H1 (cell line): ENCODE results near the gene OR13C2. TPM values are rescaled to one million over a fixed set of nuclear protein-coding genes. Genes with fewer than 3 reads are reported as not detected.

Source experiments
- CTCF ChIA-PET: fragments of 300-600 bp; sonication (Branson Sonifier 250); formaldehyde crosslinking; loops from one replicate; lab custom pipeline; 2021; ENCODE audit not compliant: partially characterized antibody; lab: Charles Lee
- POLR2A ChIA-PET: fragments of 300-600 bp; sonication (Branson Sonifier 250); formaldehyde crosslinking; loops from one replicate; lab custom pipeline; 2021; ENCODE audit warnings: inconsistent platforms; ENCODE audit not compliant: partially characterized antibody; lab: Charles Lee
- DNase-seq, 2 experiments: peaks; one replicate each; pipeline versions ENCODE4 v3.0.0 to v3.0.0-alpha.2; 2010 to 2022; ENCODE audit warnings: low spot score in 2 of 2, low read depth in 1 of 2, mixed read lengths in 1 of 2
- FAIRE-seq: peaks from 2 replicates; lab custom pipeline; 2011; peaks lifted over from hg19 to GRCh38; lab: Jason Lieb, UNC
- H2AFZ ChIP-seq: 2 replicates; pipeline ENCODE4 v1.8.1; 2012; ENCODE audit warnings: low read length, inconsistent platforms
- H2AK5ac ChIP-seq: 2 replicates; pipeline ENCODE4 v1.6.1; 2013; ENCODE audit warnings: low read depth, low read length
- H2BK120ac ChIP-seq: replicated peaks from 2 replicates; pipeline ENCODE3; 2013; ENCODE audit warnings: low read depth, low read length, inconsistent platforms
- H2BK12ac ChIP-seq: 2 replicates; pipeline ENCODE4 v1.6.1; 2013; ENCODE audit warnings: low read depth, low read length
- H2BK15ac ChIP-seq: 2 replicates; pipeline ENCODE4 v1.6.1; 2013; ENCODE audit warnings: low read length
- H2BK20ac ChIP-seq: 2 replicates; pipeline ENCODE4 v1.6.1; 2013; ENCODE audit warnings: low read length
- H2BK5ac ChIP-seq: 2 replicates; pipeline ENCODE4 v1.6.1; 2013; ENCODE audit warnings: low read depth, low read length
- H3K14ac ChIP-seq: 2 replicates; pipeline ENCODE4 v1.6.1; 2013; ENCODE audit warnings: inconsistent platforms; ENCODE audit not compliant: insufficient read length
- H3K18ac ChIP-seq: 2 replicates; pipeline ENCODE4 v1.6.1; 2013; ENCODE audit warnings: low read length; ENCODE audit errors: extremely low read depth
- H3K23ac ChIP-seq: 2 replicates; pipeline ENCODE4 v1.6.1; 2013; ENCODE audit warnings: inconsistent platforms; ENCODE audit not compliant: insufficient read length
- H3K23me2 ChIP-seq: 2 replicates; pipeline ENCODE4 v1.6.1; 2013; ENCODE audit warnings: low read depth, low read length
- H3K27ac ChIP-seq: 2 replicates; pipeline ENCODE4 v1.6.1; 2011; ENCODE audit warnings: low read depth, low read length, inconsistent platforms
- H3K27me3 ChIP-seq, 4 experiments: replicated peaks in 1 of 4; 1 replicate in 1 of 4; 2 replicates in 3 of 4; pipeline versions ENCODE4 v1.6.1 to v1.8.1; 2011 to 2013; ENCODE audit warnings: low read length in 3 of 4, mild to moderate bottlenecking in 3 of 4, inconsistent platforms in 2 of 4, mixed read lengths in 2 of 4, moderate library complexity in 1 of 4; ENCODE audit not compliant: control insufficient read depth in 3 of 4, insufficient read depth in 3 of 4; ENCODE audit errors: extremely low read depth in 1 of 4
- H3K36me3 ChIP-seq, 4 experiments: 2 replicates each; pipeline versions ENCODE4 v1.6.1 to v1.8.1; 2011 to 2013; ENCODE audit warnings: mild to moderate bottlenecking in 4 of 4, low read length in 3 of 4, moderate library complexity in 2 of 4, control low read depth in 1 of 4, inconsistent platforms in 1 of 4; ENCODE audit not compliant: insufficient read depth in 4 of 4, control insufficient read depth in 2 of 4
- H3K4ac ChIP-seq: replicated peaks from 2 replicates; pipeline ENCODE3; 2013; ENCODE audit warnings: low read length, low read depth, mixed read lengths, inconsistent platforms; ENCODE audit not compliant: insufficient read length
- H3K4me1 ChIP-seq, 4 experiments: replicated peaks in 1 of 4; 1 replicate in 1 of 4; 2 replicates in 3 of 4; pipeline versions ENCODE4 v1.6.1 to v1.8.1; 2011 to 2013; ENCODE audit warnings: low read length in 3 of 4, inconsistent platforms in 2 of 4, mixed read lengths in 1 of 4; ENCODE audit not compliant: insufficient read depth in 4 of 4, control insufficient read depth in 3 of 4
- H3K4me2 ChIP-seq, 2 experiments: 2 replicates each; pipeline versions ENCODE4 v1.6.1 to v1.8.1; 2011 to 2013; ENCODE audit warnings: low read depth in 2 of 2, low read length in 2 of 2, control low read depth in 1 of 2, inconsistent platforms in 1 of 2, mild to moderate bottlenecking in 1 of 2; ENCODE audit not compliant: insufficient read depth in 1 of 2
- H3K4me3 ChIP-seq, 4 experiments: fragments of 200-600, 300-600 bp in 1 of 4; sonication (generic), shearing (Covaris generic), sonication (Bioruptor Twin) in 1 of 4; 2 replicates each; pipeline versions ENCODE4 v1.5.1 to v1.8.1; 2011 to 2016; ENCODE audit warnings: low read length in 4 of 4, low read depth in 3 of 4, control low read depth in 2 of 4, inconsistent platforms in 2 of 4, mild to moderate bottlenecking in 2 of 4, mixed read lengths in 1 of 4, moderate library complexity in 1 of 4; ENCODE audit not compliant: insufficient read depth in 2 of 4; ENCODE audit errors: extremely low read depth in 1 of 4
- H3K56ac ChIP-seq: replicated peaks from 2 replicates; pipeline ENCODE3; 2013; ENCODE audit warnings: low read depth, mild to moderate bottlenecking, mixed read lengths, low read length, inconsistent platforms; ENCODE audit not compliant: insufficient read length
- H3K79me1 ChIP-seq: 2 replicates; pipeline ENCODE4 v1.6.1; 2013; ENCODE audit warnings: low read depth, low read length, control low read depth
- H3K79me2 ChIP-seq, 2 experiments: 2 replicates each; pipeline versions ENCODE4 v1.6.1 to v1.8.1; 2012 to 2013; ENCODE audit warnings: low read length in 2 of 2, mild to moderate bottlenecking in 2 of 2, inconsistent platforms in 1 of 2; ENCODE audit not compliant: insufficient read depth in 2 of 2, control insufficient read depth in 1 of 2
- H3K9ac ChIP-seq, 4 experiments: replicated peaks in 1 of 4; 1 replicate in 1 of 4; 2 replicates in 3 of 4; pipeline versions ENCODE4 v1.6.1 to v1.8.1; 2011 to 2013; ENCODE audit warnings: low read depth in 3 of 4, low read length in 3 of 4, control low read depth in 2 of 4, mild to moderate bottlenecking in 2 of 4, moderate library complexity in 2 of 4, inconsistent platforms in 1 of 4; ENCODE audit errors: extremely low read depth in 1 of 4
- H3K9me3 ChIP-seq, 2 experiments: 2 replicates each; pipeline versions ENCODE4 v1.6.1 to v1.8.1; 2012 to 2013; ENCODE audit warnings: mild to moderate bottlenecking in 2 of 2, moderate library complexity in 2 of 2, control low read depth in 1 of 2, inconsistent platforms in 1 of 2, low read depth in 1 of 2, low read length in 1 of 2, mixed read lengths in 1 of 2; ENCODE audit not compliant: insufficient read depth in 2 of 2
- H4K20me1 ChIP-seq, 2 experiments: replicated peaks in 1 of 2; 2 replicates each; pipeline versions ENCODE3 to v1.8.1; 2011 to 2013; ENCODE audit warnings: inconsistent platforms in 2 of 2, low read length in 2 of 2, mild to moderate bottlenecking in 1 of 2; ENCODE audit not compliant: insufficient read depth in 2 of 2, control insufficient read depth in 1 of 2
- H4K5ac ChIP-seq: 2 replicates; pipeline ENCODE4 v1.6.1; 2013; ENCODE audit warnings: low read length, low read depth, mixed read lengths, inconsistent platforms; ENCODE audit not compliant: insufficient read length
- H4K8ac ChIP-seq: 2 replicates; pipeline ENCODE4 v1.8.0; 2013; ENCODE audit warnings: mild to moderate bottlenecking, moderate library complexity, low read length, inconsistent platforms; ENCODE audit not compliant: insufficient read depth; ENCODE audit errors: extremely low read depth
- H4K91ac ChIP-seq: replicated peaks from 2 replicates; pipeline ENCODE3; 2013; ENCODE audit warnings: low read length, mixed read lengths, inconsistent platforms; ENCODE audit not compliant: insufficient read length
- BACH1 ChIP-seq: IDR thresholded peaks from 2 replicates; pipeline ENCODE4 v1.6.1; 2012; ENCODE audit warnings: low read length, improper control_type of control experiment
- CEBPB ChIP-seq: IDR thresholded peaks from 2 replicates; pipeline ENCODE4 v1.6.1; 2012; ENCODE audit warnings: low read depth, low read length
- KDM5A ChIP-seq: fragments of 200-600 bp; IDR thresholded peaks from 2 replicates; pipeline ENCODE4 v1.7.1; 2012; ENCODE audit warnings: mild to moderate bottlenecking, low read length, inconsistent platforms, mixed read lengths
- WGBS, 2 experiments: shearing (Covaris generic) in 1 of 2; methylation state at CpG; one replicate each; pipeline versions ENCODE4 v1.1.6 to v1.1.7; 2013 to 2015; ENCODE audit warnings: low lambda C conversion rate in 2 of 2, mixed read lengths in 2 of 2, inconsistent platforms in 1 of 2, low coverage in 1 of 2, missing lambda C conversion rate in 1 of 2; ENCODE audit not compliant: insufficient replicate concordance in 2 of 2, insufficient coverage in 1 of 2, insufficient read length in 1 of 2; ENCODE audit errors: extremely low coverage in 1 of 2, missing lambda C conversion rate in 1 of 2; 5-methylcytosine and 5-hydroxymethylcytosine counted together
- polyA plus RNA-seq, 7 experiments: library from polyadenylated mRNA; depleted of rRNA in 3 of 7; stranded (reverse) in 5 of 7; unstranded in 2 of 7; fragments of >200 nt in 5 of 7; fragments of 200-250 nt in 2 of 7; gene quantifications; 1 replicate in 5 of 7; 2 replicates in 1 of 7; 4 replicates in 1 of 7; pipeline versions ENCODE4 v1.2.1 to v1.2.3, GENCODE V29; 2011 to 2013; ENCODE audit warnings: missing spikeins in 2 of 7, mixed read lengths in 2 of 7
- total RNA-seq: library from RNA; stranded (reverse); fragmentation: NEBNext Ultra II Directional; extraction: Animal tissue kit (Norgen Biotek cat#: 25700); gene quantifications from 2 replicates; pipeline ENCODE4 v1.2.1, GENCODE V29; 2021

The OR13C2 gene
- total and polyA plus RNA-seq, 2 of the 8 experiments (the other 6 are each of a cell fraction or from before 2014, with no cell fraction given) = not detected

GRCh38 chr9:104577263-104577662, 28.2 kb downstream of the OR13C2 start:
- no peak for FAIRE-seq
- H2AK5ac ChIP-seq = no peak overlapping the region

More at GRCh38 chr9:104577263-104577662, 28.2 kb downstream of the OR13C2 start:
- Histone ChIP-seq H2BK12ac (no peak overlapping the region), H3K14ac (no peak overlapping the region), H3K4me1 (no peaks in the 10 kb centered on the region), H3K18ac (no peak overlapping the region), H3K27ac (no peak overlapping the region), H3K4me2 (no peak overlapping the region), H4K8ac (no peak overlapping the region), H2BK5ac (no peak overlapping the region), H3K23me2 (no peaks in the 10 kb centered on the region), H3K9ac (no peak overlapping the region), H3K23ac (no peak overlapping the region), H4K5ac (no peak overlapping the region), H3K4ac (no peak overlapping the region), H3K36me3 (no peaks in the 10 kb centered on the region), H3K79me2 (no peaks in the 10 kb centered on the region), H4K20me1 (no peaks in the 10 kb centered on the region), H2AFZ (peak overlapping the region; percentile 20), H2BK20ac (no peak overlapping the region), H3K9me3 (no peaks in the 10 kb centered on the region), H3K27me3 (no peaks in the 10 kb centered on the region), H4K91ac (no peak overlapping the region), H3K4me3 (no peak overlapping the region), H2BK15ac (no peak overlapping the region), H3K79me1 (no peaks in the 10 kb centered on the region), H3K56ac (no peak overlapping the region), H2BK120ac (no peak overlapping the region)
- CTCF ChIA-PET = no interaction called here
- 89% methylated on average over 5 of the region's 5 CpGs; no CpG with 5 or more reads in 1 of the 2 experiments for WGBS, 2 experiments
- TF ChIP-seq KDM5A (no peak), BACH1 (no peak), CEBPB (peak; percentile 70; the same call in 1 of the 2 replicates)
- DNase-seq = no peak
- POLR2A ChIA-PET = no interaction called here
